ENCODE data around the gene ELL2.

- peak; percentile 96 for TF ChIP-seq CTCF (IDR thresholded peaks at IDR 0.05)
- TF ChIP-seq, protein P1, sequence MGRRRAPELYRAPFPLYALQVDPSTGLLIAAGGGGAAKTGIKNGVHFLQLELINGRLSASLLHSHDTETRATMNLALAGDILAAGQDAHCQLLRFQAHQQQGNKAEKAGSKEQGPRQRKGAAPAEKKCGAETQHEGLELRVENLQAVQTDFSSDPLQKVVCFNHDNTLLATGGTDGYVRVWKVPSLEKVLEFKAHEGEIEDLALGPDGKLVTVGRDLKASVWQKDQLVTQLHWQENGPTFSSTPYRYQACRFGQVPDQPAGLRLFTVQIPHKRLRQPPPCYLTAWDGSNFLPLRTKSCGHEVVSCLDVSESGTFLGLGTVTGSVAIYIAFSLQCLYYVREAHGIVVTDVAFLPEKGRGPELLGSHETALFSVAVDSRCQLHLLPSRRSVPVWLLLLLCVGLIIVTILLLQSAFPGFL (CRISPR knock-in tag; IDR thresholded peaks at IDR 0.05; ENCODE audit: borderline replicate concordance) = no peak
Measured at GRCh38 chr5:95858661-95859595, 102.7 kb downstream of the ELL2 start.
